CD14-positive monocyte (primary cell): ENCODE data around the gene MBNL2. TPM values are rescaled to one million over a fixed set of nuclear protein-coding genes. Genes with fewer than 3 reads are reported as not detected.

Experiments
- DNase-seq, 3 donors: peaks; one replicate each; pipeline ENCODE4 v3.0.0-alpha.2; 2011 to 2022
- H2AFZ ChIP-seq: 2 replicates; pipeline ENCODE4 v1.6.0; 2012; ENCODE audit warnings: mild to moderate bottlenecking, low read depth, low read length, inconsistent platforms; ENCODE audit not compliant: insufficient read depth, poor library complexity, severe bottlenecking
- H3K27ac ChIP-seq, 2 donors: 1 replicate in 1 of 2; 2 replicates in 1 of 2; pipeline ENCODE4 v1.5.1; 2012 to 2013; ENCODE audit warnings: low read length in 2 of 2, control low read depth in 1 of 2, inconsistent platforms in 1 of 2, low read depth in 1 of 2, mild to moderate bottlenecking in 1 of 2
- H3K27me3 ChIP-seq, 2 donors: one replicate each; pipeline versions ENCODE4 v1.6.0 to v1.6.1; 2011 to 2013; ENCODE audit warnings: low read length in 2 of 2; ENCODE audit not compliant: control insufficient read depth in 2 of 2, insufficient read depth in 2 of 2
- H3K36me3 ChIP-seq, 2 donors: replicated peaks in 1 of 2; 1 replicate in 1 of 2; 2 replicates in 1 of 2; pipeline versions ENCODE4 v1.5.1 to v1.6.1; 2012 to 2013; ENCODE audit warnings: low read length in 2 of 2, control low read depth in 1 of 2, inconsistent platforms in 1 of 2, mild to moderate bottlenecking in 1 of 2; ENCODE audit not compliant: insufficient read depth in 2 of 2, control insufficient read depth in 1 of 2
- H3K4me1 ChIP-seq, 2 donors: 1 replicate in 1 of 2; 2 replicates in 1 of 2; pipeline versions ENCODE4 v1.5.1 to v1.6.1; 2012 to 2013; ENCODE audit warnings: low read length in 2 of 2, control low read depth in 1 of 2, inconsistent platforms in 1 of 2, mild to moderate bottlenecking in 1 of 2, moderate library complexity in 1 of 2; ENCODE audit not compliant: insufficient read depth in 2 of 2, control insufficient read depth in 1 of 2
- H3K4me2 ChIP-seq: replicated peaks from 2 replicates; pipeline ENCODE3; 2012; ENCODE audit warnings: low read length, moderate library complexity, mild to moderate bottlenecking; ENCODE audit not compliant: poor library complexity, severe bottlenecking; ENCODE audit errors: extremely low read depth
- H3K4me3 ChIP-seq, 3 experiments: fragments of 200-600 bp in 1 of 3; sonication (generic) in 1 of 3; replicated peaks in 1 of 3; 1 replicate in 2 of 3; 2 replicates in 1 of 3; pipeline ENCODE4 v1.5.1; 2011 to 2013; ENCODE audit warnings: low read length in 3 of 3, mild to moderate bottlenecking in 3 of 3, control low read depth in 2 of 3, low read depth in 2 of 3, inconsistent platforms in 1 of 3, moderate library complexity in 1 of 3
- H3K79me2 ChIP-seq: 2 replicates; pipeline ENCODE4 v1.6.0; 2012; ENCODE audit warnings: mild to moderate bottlenecking, control low read depth, inconsistent platforms, low read length, moderate library complexity; ENCODE audit not compliant: insufficient read depth
- H3K9ac ChIP-seq: 2 replicates; pipeline ENCODE4 v1.6.0; 2017; ENCODE audit warnings: low read length, mild to moderate bottlenecking; ENCODE audit not compliant: insufficient read depth, poor library complexity, severe bottlenecking
- H3K9me3 ChIP-seq, 2 donors: replicated peaks in 1 of 2; 1 replicate in 1 of 2; 2 replicates in 1 of 2; pipeline versions ENCODE4 v1.5.1 to v1.6.1; 2012 to 2013; ENCODE audit warnings: low read length in 2 of 2, control low read depth in 1 of 2; ENCODE audit not compliant: control insufficient read depth in 1 of 2, insufficient read depth in 1 of 2
- H4K20me1 ChIP-seq: 2 replicates; pipeline ENCODE4 v1.6.0; 2012; ENCODE audit warnings: mild to moderate bottlenecking, low read length, control low read depth, moderate library complexity; ENCODE audit not compliant: insufficient read depth
- H3K27ac Mint-ChIP-seq, 7 donors: one replicate each; pipeline ENCODE4 v1.8.0; 2020; ENCODE audit warnings: mild to moderate bottlenecking in 7 of 7, mixed read lengths in 7 of 7, moderate library complexity in 6 of 7, inconsistent platforms in 2 of 7
- H3K27me3 Mint-ChIP-seq, 3 donors: one replicate each; pipeline ENCODE4 v1.8.0; 2021 to 2022; ENCODE audit warnings: low read depth in 3 of 3, mild to moderate bottlenecking in 3 of 3, mixed read lengths in 3 of 3, moderate library complexity in 3 of 3, inconsistent platforms in 1 of 3
- H3K36me3 Mint-ChIP-seq, 2 donors: one replicate each; pipeline ENCODE4 v1.8.0; 2020; ENCODE audit warnings: mixed read lengths in 2 of 2, inconsistent platforms in 1 of 2, mild to moderate bottlenecking in 1 of 2
- H3K4me1 Mint-ChIP-seq: one replicate; pipeline ENCODE4 v1.8.0; 2020; ENCODE audit warnings: mild to moderate bottlenecking, mixed read lengths
- H3K4me3 Mint-ChIP-seq, 2 donors: one replicate each; pipeline ENCODE4 v1.8.0; 2020; ENCODE audit warnings: mild to moderate bottlenecking in 2 of 2, mixed read lengths in 2 of 2, moderate library complexity in 1 of 2
- H3K9me3 Mint-ChIP-seq, 7 donors: one replicate each; pipeline ENCODE4 v1.8.0; 2020 to 2022; ENCODE audit warnings: mixed read lengths in 7 of 7, mild to moderate bottlenecking in 6 of 7, moderate library complexity in 6 of 7, inconsistent platforms in 2 of 7
- CTCF ChIP-seq: fragments of 200-600 bp; IDR thresholded peaks from one replicate; pipeline ENCODE4 v1.8.0; 2022; ENCODE audit warnings: antibody characterized with exemption, mild to moderate bottlenecking
- WGBS: methylation state at CpG from one replicate; pipeline ENCODE4 v1.1.5; 2013; ENCODE audit warnings: missing lambda C conversion rate; ENCODE audit not compliant: insufficient coverage; 5-methylcytosine and 5-hydroxymethylcytosine counted together
- intact Hi-C, 2 donors: fragments of 100-400 bp; cut with micrococcal nuclease; formaldehyde crosslinking; loops; one replicate each; pipeline versions ENCODE4 v1.15.0 to v1.15.1; 2023
- polyA plus RNA-seq, 3 donors: library from polyadenylated mRNA; depleted of rRNA in 1 of 3; unstranded in 2 of 3; stranded (reverse) in 1 of 3; fragments of 300-500 nt in 2 of 3; fragments of >200 nt in 1 of 3; fragmentation: Illumina TruSeq in 2 of 3; gene quantifications; 1 replicate in 2 of 3; 2 replicates in 1 of 3; pipeline ENCODE4 v1.2.3, GENCODE V29; 2012 to 2021

The MBNL2 gene
- polyA plus RNA-seq, 3 donors: 8.5 to 15.5 (median 13.4) TPM

GRCh38 chr13:97215325-97215724 lies 6.8 kb upstream of the MBNL2 start:
- Mint-ChIP-seq H3K9me3 (peaks cover 0 to 5% (median 0%) of the 10 kb centered on the region in 7 donors), H3K27me3 (peaks cover 23 to 36% (median 25%) of the 10 kb centered on the region in 3 donors), H3K27ac (no peak overlapping the region), H3K4me1 (peaks cover 26% of the 10 kb centered on the region), H3K4me3 (no peak overlapping the region), H3K36me3 (peaks cover 0 to 3% of the 10 kb centered on the region in 2 donors)
- Histone ChIP-seq H3K4me3 (no peak overlapping the region), H3K36me3 (no peaks in the 10 kb centered on the region), H3K4me1 (peaks cover 24 to 35% of the 10 kb centered on the region in 2 donors), H3K27ac (no peak overlapping the region), H3K4me2 (no peak overlapping the region), H3K27me3 (peaks cover 21% of the 10 kb centered on the region in 2 donors), H3K79me2 (no peaks in the 10 kb centered on the region), H3K9ac (no peak overlapping the region), H4K20me1 (no peaks in the 10 kb centered on the region), H2AFZ (no peak overlapping the region), H3K9me3 (no peaks in the 10 kb centered on the region)
- DNase-seq: no peak
- no CpG with 5 or more reads among the region's 2 CpGs for WGBS
- intact Hi-C loops: loop anchor here in 1 of 2 donors (10.0 kb wide), 1 partner anchor 211 kb away; no protein-coding TSS in a partner anchor
- TF ChIP-seq CTCF: no peak

GRCh38 chr13:97219226-97219625 lies 2.9 kb upstream of the MBNL2 start:
- Mint-ChIP-seq H3K4me3 (no peak overlapping the region), H3K4me1 (peaks cover 28% of the 10 kb centered on the region), H3K36me3 (no peaks in the 10 kb centered on the region), H3K9me3 (peaks cover 0 to 2% (median 0%) of the 10 kb centered on the region in 7 donors), H3K27ac (no peak overlapping the region), H3K27me3 (peaks cover 4 to 9% (median 8%) of the 10 kb centered on the region in 3 donors)
- Histone ChIP-seq H3K4me2 (no peak overlapping the region), H3K9ac (no peak overlapping the region), H3K4me3 (no peak overlapping the region), H2AFZ (no peak overlapping the region), H4K20me1 (no peaks in the 10 kb centered on the region), H3K79me2 (peaks cover 17% of the 10 kb centered on the region), H3K4me1 (peaks cover 29 to 36% of the 10 kb centered on the region in 2 donors), H3K27ac (no peak overlapping the region), H3K36me3 (no peaks in the 10 kb centered on the region), H3K27me3 (peaks cover 0 to 2% of the 10 kb centered on the region in 2 donors), H3K9me3 (no peaks in the 10 kb centered on the region)
- TF ChIP-seq CTCF: no peak
- intact Hi-C loops: loop anchor here in 1 of 2 donors (10.0 kb wide), 1 partner anchor 214 kb away; no protein-coding TSS in a partner anchor
- WGBS: 29% methylated on average over 1 of the region's 2 CpGs
- no peak for DNase-seq
